GM12878 (cell line): Measurements from ENCODE around the gene STK16.

ENCODE experiments used
- CREB1 ChIP-seq: IDR thresholded peaks from 2 replicates; pipeline ENCODE4 v1.6.1; 2012; ENCODE audit warnings: low read depth, mild to moderate bottlenecking, inconsistent platforms
- CTCF ChIP-seq, 3 experiments: IDR thresholded peaks in 2 of 3; conservative IDR thresholded peaks in 1 of 3; 2 replicates each; pipeline ENCODE4 v1.5.1; 2011; ENCODE audit warnings: low read depth in 3 of 3, low read length in 3 of 3, mild to moderate bottlenecking in 3 of 3, control low read depth in 2 of 3, moderate library complexity in 2 of 3, inconsistent platforms in 1 of 3, mixed read lengths in 1 of 3; ENCODE audit not compliant: control insufficient read depth in 2 of 3, insufficient read depth in 1 of 3; ENCODE audit errors: extremely low read depth in 1 of 3
- DPF2 ChIP-seq: fragments of 450-650 bp; IDR thresholded peaks from 2 replicates; pipeline ENCODE4 v1.6.1; 2017; ENCODE audit warnings: mild to moderate bottlenecking
- EP300 ChIP-seq, 2 experiments: fragments of 150-350 bp in 1 of 2; IDR thresholded peaks; 2 replicates each; pipeline ENCODE4 v1.6.1; 2011 to 2012; ENCODE audit warnings: low read depth in 2 of 2, low read length in 2 of 2, borderline replicate concordance in 1 of 2, improper control_type of control experiment in 1 of 2, inconsistent platforms in 1 of 2; ENCODE audit not compliant: control insufficient read depth in 1 of 2
- EZH2 ChIP-seq: IDR thresholded peaks from 2 replicates; pipeline ENCODE4 v1.6.1; 2012; ENCODE audit warnings: low read depth, mild to moderate bottlenecking, control low read depth, inconsistent platforms, low read length, borderline replicate concordance; ENCODE audit not compliant: control insufficient read depth
- POLR2A ChIP-seq: IDR thresholded peaks from 2 replicates; pipeline ENCODE4 v1.6.1; 2011; ENCODE audit warnings: low read depth, mild to moderate bottlenecking, low read length
- POLR2AphosphoS5 ChIP-seq: IDR thresholded peaks from 2 replicates; pipeline ENCODE4 v1.6.1; 2011; ENCODE audit warnings: mild to moderate bottlenecking, low read length, inconsistent platforms
- RAD21 ChIP-seq: IDR thresholded peaks from 2 replicates; pipeline ENCODE4 v1.6.1; 2011; ENCODE audit warnings: mild to moderate bottlenecking, low read depth, low read length, moderate library complexity; ENCODE audit not compliant: insufficient read depth
- RFX5 ChIP-seq: IDR thresholded peaks from 2 replicates; pipeline ENCODE4 v1.6.1; 2011; ENCODE audit warnings: low read depth, low read length, improper control_type of control experiment
- SIX5 ChIP-seq: IDR thresholded peaks from 2 replicates; pipeline ENCODE4 v1.6.1; 2011; ENCODE audit warnings: mild to moderate bottlenecking, low read depth, low read length, moderate library complexity; ENCODE audit not compliant: severe bottlenecking
- TAF1 ChIP-seq: IDR thresholded peaks from 2 replicates; pipeline ENCODE4 v1.6.1; 2011; ENCODE audit warnings: mild to moderate bottlenecking, low read depth, low read length, borderline replicate concordance
- USF2 ChIP-seq: IDR thresholded peaks from 2 replicates; pipeline ENCODE4 v1.6.1; 2011; ENCODE audit warnings: low read depth, low read length, improper control_type of control experiment, borderline replicate concordance
- ZNF207 ChIP-seq: fragments of 450-650 bp; IDR thresholded peaks from 2 replicates; pipeline ENCODE4 v1.6.1; 2014; ENCODE audit warnings: antibody characterized with exemption, mild to moderate bottlenecking, borderline replicate concordance
- TF ChIP-seq, protein P1 (sequence below): IDR thresholded peaks from 2 replicates; pipeline ENCODE4 v1.6.1; 2012; ENCODE audit warnings: mild to moderate bottlenecking, low read depth, low read length

DNA sequence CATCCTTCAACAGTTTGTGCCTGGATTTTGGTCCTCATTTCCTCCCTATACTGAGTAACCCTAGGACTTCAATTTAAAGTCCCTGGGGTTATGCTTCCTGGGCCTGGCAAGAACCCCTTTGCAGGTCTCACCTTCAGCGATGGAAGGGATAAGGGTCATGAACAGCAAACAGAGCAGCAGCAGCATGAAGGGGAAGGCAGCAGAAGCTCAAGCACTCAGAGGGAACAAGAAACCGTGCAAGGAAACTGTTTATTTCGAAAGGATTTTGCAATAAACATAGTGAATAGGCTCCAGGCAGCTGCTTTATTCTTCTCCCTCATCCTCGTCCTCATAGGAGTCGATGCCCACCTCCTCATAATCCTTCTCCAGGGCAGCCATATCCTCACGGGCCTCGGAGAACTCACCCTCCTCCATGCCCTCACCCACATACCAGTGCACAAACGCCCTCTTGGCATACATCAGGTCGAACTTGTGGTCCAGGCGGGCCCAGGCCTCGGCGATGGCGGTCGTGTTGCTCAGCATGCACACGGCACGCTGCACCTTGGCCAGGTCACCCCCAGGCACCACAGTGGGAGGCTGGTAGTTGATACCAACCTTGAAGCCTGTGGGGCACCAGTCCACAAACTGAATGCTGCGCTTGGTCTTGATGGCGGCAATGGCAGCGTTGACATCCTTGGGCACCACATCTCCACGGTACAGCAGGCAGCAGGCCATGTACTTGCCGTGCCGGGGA, 4.9 kb downstream of the STK16 start:
- no peak for TF ChIP-seq CTCF (IDR thresholded peaks at IDR 0.05 in 2 of 3, conservative IDR thresholded peaks at IDR 0.05 in 1 of 3; ENCODE audit: control insufficient read depth in 2 of 3, extremely low read depth in 1 of 3, insufficient read depth in 1 of 3, low read depth in 3 of 3, low read length in 3 of 3)
- no peak for TF ChIP-seq DPF2
- TF ChIP-seq SIX5: no peak
- no peak for TF ChIP-seq CREB1
- TF ChIP-seq ZNF207: no peak
- TF ChIP-seq POLR2A: peak; percentile 47; the same call in 1 of the 2 replicates
- TF ChIP-seq RFX5: no peak
- no peak for TF ChIP-seq TAF1
- TF ChIP-seq EZH2: no peak
- TF ChIP-seq POLR2AphosphoS5: no peak
- TF ChIP-seq, protein P1, sequence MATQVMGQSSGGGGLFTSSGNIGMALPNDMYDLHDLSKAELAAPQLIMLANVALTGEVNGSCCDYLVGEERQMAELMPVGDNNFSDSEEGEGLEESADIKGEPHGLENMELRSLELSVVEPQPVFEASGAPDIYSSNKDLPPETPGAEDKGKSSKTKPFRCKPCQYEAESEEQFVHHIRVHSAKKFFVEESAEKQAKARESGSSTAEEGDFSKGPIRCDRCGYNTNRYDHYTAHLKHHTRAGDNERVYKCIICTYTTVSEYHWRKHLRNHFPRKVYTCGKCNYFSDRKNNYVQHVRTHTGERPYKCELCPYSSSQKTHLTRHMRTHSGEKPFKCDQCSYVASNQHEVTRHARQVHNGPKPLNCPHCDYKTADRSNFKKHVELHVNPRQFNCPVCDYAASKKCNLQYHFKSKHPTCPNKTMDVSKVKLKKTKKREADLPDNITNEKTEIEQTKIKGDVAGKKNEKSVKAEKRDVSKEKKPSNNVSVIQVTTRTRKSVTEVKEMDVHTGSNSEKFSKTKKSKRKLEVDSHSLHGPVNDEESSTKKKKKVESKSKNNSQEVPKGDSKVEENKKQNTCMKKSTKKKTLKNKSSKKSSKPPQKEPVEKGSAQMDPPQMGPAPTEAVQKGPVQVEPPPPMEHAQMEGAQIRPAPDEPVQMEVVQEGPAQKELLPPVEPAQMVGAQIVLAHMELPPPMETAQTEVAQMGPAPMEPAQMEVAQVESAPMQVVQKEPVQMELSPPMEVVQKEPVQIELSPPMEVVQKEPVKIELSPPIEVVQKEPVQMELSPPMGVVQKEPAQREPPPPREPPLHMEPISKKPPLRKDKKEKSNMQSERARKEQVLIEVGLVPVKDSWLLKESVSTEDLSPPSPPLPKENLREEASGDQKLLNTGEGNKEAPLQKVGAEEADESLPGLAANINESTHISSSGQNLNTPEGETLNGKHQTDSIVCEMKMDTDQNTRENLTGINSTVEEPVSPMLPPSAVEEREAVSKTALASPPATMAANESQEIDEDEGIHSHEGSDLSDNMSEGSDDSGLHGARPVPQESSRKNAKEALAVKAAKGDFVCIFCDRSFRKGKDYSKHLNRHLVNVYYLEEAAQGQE: no peak
- TF ChIP-seq EP300 (IDR thresholded peaks at IDR 0.05; ENCODE audit: borderline replicate concordance in 1 of 2, control insufficient read depth in 1 of 2, low read depth in 2 of 2, low read length in 2 of 2): no peak
- TF ChIP-seq RAD21: no peak
- no peak for TF ChIP-seq USF2
